Hematopoietic multipotent progenitor cell treated with erythropoietin and hydrocortisone succinate and interleukin-3 and kit ligand, for 4 days (in vitro differentiated cells): Measurements from ENCODE around the gene GJB5.

Experiments used
- DNase-seq: peaks from one replicate; pipeline ENCODE4 v3.0.0-alpha.2; 2015

Gene GJB5

DNA sequence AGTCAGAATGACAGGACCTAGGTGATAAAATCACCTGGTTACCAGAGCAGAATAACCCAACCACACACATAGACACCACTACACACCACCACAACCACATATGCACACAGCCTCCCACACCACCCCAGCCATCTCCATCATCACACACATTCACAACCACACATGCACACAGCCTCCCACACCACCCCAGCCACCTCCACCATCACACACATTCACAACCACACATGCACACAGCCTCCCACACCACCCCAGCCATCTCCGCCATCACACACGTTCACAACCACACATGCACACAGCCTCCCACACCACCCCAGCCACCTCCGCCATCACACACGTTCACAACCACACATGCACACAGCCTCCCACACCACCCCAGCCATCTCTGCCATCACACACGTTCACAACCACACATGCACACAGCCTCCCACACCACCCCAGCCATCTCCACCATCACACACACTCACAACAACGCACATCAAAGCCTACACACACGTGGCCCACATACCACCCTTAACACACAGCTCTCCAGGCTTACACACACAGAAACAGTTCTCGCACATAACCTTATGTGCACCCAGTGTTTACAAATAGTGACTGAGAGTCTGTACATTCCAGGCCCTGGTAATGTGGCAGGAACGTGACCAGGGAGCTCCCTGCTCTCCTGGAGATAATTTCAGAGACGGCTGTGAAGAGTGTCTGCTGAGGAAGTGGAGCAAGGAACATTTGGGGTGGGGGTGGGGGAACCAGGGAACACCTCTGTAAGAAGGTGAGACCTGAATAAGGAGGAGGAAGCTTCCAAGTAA, 22.9 kb downstream of the GJB5 start:
- no peak for DNase-seq

GRCh38 chr1:34778381-34778780, 23.5 kb downstream of the GJB5 start:
- DNase-seq: no peak

DNA sequence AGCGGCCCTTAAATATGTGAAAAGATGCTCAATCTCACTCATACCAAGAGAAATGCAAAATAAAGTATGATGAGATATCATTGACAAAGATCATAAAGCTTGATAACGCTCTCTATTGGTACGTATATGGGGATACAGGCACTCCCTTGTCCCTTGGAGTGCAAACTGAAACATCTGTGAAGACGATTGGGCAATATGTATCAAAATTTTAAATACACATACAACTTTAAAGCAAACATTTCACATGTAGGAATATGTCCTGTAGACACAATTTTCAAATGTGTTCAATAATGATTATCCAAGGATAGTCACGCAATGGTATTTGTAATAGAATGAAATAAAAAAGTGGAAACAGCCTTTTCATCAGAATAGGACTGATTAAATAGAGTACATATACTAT, 24.2 kb downstream of the GJB5 start:
- DNase-seq: no peak

GRCh38 chr1:34779526-34779925, 24.7 kb downstream of the GJB5 start:
- DNase-seq: no peak

DNA sequence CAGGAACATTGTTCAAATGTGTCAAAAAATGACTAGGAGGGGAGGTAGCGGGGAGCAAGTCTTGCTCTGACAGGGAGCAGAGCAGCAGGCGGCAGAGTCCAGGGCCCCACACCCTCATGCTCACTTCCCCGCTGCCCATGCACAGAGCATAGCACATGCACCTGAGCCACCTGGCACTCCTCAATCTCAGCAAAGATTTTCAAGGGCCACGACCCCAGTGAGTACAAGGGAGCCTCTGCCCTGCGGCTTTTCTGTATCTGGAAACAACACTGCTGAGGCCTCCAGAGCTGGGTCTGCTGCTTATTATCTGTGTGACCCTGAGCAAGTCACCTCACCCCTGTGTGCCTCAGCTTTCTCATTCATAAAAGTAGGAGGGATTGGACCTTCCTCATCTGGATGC, 25.1 kb downstream of the GJB5 start:
- DNase-seq: no peak

GRCh38 chr1:34780528-34780927, 25.7 kb downstream of the GJB5 start:
- DNase-seq: no peak

DNA sequence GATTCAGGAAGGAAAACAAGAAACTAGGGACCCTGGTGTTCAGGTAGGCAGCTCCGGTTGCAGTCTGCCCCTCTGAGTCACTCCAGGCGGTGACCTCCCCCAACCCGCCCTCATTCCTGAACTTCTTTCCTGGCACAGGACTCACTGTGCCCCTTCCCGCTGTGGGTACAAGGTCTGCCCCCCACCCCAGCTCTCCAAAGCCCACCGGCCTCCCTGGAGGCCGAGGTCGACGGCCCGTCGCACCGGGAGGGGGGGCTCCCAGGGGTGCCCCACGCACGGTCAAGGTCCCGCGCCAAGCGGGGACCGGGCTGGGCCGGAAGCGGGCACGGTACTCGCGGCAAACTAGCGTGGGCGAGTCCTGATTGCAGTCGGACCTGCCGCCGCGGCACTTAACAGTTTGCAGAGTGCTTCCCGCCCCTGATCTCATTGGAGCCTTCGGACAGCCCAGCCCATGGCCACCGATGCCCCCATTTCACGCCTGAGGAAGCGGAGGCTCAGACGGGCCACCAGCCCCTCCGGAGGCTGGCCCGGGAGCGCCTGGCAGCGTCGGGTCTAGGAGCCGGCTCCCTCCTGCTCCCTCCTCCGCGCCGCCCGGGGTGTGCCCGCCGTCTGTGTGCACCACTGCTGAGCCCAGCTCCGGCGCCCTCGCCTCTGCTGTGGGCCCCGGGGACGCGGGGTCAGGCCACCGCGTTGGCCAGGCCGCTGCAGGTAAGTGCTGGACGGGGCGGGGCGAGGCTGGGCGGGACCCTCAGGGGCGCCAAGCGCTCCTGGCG, 26.4 kb downstream of the GJB5 start, which contains the start of gene GJB3:
Gene GJB3, plus strand, starts transcription at position 144 of the 773 bp plus-strand sequence. CDS start 3,549 bp downstream, outside the sequence.
- DNase-seq: peak; percentile 41

DNA sequence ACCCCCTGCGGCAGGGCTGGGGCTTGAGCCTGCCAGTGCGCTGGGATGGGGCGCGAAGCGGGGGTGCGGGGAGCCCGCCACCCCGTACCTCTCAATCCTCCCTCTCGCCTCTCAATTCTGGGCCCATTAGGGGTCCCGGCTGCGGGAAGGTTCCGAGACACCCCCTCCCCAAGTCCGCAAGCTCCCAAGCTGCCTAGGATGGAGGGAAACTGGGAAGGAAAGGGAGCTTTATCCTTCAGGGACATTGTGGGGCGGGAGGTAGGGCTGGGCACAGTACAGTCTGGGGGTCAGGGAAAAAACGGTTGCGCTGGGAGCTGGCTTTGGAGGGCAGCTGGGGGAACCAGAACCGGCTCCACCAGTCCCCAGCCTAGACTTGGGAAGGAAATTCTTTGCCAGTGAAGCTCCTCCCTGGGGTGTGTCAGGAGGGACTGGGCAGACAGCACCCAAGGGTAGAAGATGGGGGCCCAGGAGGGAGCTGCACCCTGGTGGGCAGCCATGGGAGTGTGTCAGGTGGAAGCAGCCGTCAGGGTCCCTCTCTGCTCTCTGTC, 27.1 kb downstream of the GJB5 start:
- no peak for DNase-seq

- no peak for DNase-seq
Measured at GRCh38 chr1:34784751-34785221, 29.9 kb downstream of the GJB5 start.

DNA sequence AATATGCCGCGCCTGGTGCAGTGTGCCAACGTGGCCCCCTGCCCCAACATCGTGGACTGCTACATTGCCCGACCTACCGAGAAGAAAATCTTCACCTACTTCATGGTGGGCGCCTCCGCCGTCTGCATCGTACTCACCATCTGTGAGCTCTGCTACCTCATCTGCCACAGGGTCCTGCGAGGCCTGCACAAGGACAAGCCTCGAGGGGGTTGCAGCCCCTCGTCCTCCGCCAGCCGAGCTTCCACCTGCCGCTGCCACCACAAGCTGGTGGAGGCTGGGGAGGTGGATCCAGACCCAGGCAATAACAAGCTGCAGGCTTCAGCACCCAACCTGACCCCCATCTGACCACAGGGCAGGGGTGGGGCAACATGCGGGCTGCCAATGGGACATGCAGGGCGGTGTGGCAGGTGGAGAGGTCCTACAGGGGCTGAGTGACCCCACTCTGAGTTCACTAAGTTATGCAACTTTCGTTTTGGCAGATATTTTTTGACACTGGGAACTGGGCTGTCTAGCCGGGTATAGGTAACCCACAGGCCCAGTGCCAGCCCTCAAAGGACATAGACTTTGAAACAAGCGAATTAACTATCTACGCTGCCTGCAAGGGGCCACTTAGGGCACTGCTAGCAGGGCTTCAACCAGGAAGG, 30.5 kb downstream of the GJB5 start:
- DNase-seq: no peak

DNA sequence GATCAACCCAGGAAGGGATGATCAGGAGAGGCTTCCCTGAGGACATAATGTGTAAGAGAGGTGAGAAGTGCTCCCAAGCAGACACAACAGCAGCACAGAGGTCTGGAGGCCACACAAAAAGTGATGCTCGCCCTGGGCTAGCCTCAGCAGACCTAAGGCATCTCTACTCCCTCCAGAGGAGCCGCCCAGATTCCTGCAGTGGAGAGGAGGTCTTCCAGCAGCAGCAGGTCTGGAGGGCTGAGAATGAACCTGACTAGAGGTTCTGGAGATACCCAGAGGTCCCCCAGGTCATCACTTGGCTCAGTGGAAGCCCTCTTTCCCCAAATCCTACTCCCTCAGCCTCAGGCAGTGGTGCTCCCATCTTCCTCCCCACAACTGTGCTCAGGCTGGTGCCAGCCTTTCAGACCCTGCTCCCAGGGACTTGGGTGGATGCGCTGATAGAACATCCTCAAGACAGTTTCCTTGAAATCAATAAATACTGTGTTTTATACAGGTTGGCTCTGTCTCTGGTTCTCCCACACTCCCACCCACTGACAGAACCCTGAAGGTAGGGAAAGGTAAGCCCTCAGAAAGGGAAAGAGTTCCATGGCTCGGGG, 31.1 kb downstream of the GJB5 start:
- no peak for DNase-seq

DNA sequence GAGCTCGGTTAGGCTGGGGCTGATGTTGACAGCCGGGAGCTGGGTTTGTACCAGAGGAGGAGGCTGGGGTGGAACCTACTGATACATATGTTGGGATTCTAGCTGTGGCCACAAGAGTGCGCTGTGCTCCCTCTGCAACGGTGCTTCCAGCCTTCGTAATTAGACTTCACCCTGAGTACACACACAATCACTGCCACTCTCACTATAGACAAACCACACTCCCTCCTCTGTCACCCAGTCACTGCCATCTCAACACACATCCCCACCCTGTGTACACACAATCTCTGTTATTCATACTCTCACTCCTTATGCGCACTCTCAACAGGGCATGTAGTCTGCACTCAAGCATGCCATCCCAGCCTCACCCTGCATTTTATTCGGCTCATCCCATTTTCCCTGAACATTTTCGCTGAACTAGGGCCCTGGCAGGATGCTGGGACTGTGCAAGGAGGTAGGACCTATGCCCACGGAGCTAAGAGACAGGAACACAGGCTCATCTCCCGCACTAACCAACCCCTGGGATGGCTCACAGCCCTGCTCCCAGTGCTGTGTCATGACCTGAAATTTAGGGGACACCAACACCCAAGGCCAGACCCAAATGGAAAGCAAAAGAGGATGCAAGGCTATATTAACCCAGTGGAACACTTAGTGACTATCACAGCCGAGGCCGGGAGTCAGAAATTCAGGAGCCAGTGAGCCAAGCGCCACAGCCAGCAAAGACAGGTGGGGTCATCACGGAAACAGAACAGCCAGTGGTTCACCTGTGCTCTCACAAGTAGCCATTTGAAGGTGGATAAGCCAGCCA, 31.9 kb downstream of the GJB5 start:
- peak; percentile 90 for DNase-seq

GRCh38 chr1:34787461-34788420, 32.9 kb downstream of the GJB5 start:
- peak; percentile 74 for DNase-seq

DNA sequence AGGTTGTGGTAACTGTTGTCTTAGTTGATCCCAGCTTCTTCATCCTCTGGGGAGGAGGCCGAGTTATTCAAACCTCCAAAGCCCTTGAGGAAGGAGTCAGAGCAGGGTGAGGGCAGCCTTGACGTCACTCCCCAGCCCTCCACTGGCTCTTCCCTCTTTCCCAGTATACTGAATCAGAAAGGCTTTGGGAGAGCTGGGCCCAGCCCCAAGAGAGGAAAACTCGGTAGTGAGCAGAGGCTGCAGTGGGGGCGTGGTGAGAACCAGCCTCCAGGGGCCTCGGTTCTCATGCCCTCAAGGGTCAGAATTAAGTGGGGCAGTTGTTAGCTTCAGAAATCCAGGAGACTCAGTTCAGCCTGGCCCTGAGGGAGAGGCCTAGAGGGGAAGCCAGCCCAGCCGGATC, 36.1 kb downstream of the GJB5 start:
- no peak for DNase-seq

GRCh38 chr1:34792424-34792823, 37.6 kb downstream of the GJB5 start:
- DNase-seq: no peak

DNA sequence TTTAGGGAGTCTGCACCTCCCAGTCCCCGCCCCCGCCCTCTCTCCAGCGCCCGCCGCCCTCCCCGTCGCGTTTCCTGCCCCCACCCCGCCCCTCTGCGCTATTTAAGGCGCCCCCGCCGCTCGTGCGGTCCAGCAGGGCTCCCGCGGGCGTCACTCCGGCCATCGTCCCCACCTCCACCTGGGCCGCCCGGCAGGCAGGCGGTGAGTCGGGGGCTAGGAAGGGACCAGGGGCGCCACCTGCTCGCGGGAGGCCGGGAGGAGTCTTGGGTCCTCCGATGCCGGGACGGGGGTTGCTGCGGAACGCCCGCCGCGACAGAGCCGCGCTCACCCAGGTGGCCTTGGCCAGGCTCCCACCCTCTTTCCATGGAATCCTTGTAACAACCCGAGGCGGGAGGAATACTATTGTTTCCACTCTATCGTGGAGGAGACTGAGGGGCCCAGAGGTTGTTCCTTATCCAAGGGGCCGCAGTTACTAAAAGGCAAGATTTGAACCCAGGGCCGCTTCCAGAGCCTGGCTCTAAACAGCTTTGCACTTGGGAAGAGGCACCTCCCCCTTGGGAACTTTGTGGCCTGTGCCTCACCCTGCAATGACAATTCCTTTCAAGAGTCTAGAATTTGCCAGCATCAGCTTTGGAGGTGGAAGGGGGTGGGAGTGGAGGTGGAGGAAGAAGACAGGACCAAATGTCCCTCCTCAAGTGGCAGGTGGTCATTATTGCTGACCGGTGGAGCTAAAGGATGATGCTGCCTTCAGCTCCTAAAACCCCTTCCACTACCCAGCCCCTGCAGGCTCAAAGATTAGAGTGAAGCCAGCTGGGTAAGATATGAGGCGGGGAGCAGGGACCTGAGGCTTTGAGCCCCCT, 38.3 kb downstream of the GJB5 start, which contains the start of gene GJA4:
Gene GJA4, plus strand, starts transcription at position 132 of the 860 bp plus-strand sequence. CDS start 1,215 bp downstream, outside the sequence.
- peak; percentile 20 for DNase-seq

GRCh38 chr1:34794001-34794789, 39.3 kb downstream of the GJB5 start:
- no peak for DNase-seq

- DNase-seq: no peak
Measured at GRCh38 chr1:34794790-34795180, 39.9 kb downstream of the GJB5 start.

DNA sequence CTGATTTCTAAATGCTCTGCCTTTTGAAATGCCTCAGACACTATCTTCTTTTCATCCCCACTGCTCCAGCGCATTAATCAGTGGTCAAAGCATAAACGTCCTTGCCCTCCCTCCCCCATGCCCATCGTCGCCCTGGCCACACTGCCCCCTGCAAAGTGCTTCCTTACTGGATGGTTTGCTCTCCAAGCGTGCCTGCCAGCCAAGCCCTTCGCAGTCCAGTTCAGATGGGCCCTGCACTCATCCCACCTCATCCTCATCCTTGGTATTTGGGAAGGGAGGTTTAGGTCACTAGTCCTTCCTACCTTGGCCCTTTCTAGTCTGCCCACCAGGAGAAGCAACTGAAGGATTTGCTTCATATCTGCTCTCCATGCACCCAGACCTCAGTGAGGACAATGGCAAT, 41.1 kb downstream of the GJB5 start:
- no peak for DNase-seq
